SK-N-MC (cell line): ENCODE results near the gene ARHGEF37.

Experiments
- EZH2 ChIP-seq: fragments of 200-600 bp; sonication (generic); IDR thresholded peaks from one replicate; pipeline ENCODE4 v1.6.1; 2017; ENCODE audit warnings: antibody characterized with exemption
- FOXP2 ChIP-seq: optimal IDR thresholded peaks from 2 replicates; pipeline ENCODE3; 2011; ENCODE audit warnings: mild to moderate bottlenecking, moderate library complexity; ENCODE audit not compliant: insufficient read depth; ENCODE audit errors: extremely low read length, control extremely low read depth
- POLR2AphosphoS5 ChIP-seq: IDR thresholded peaks from 2 replicates; pipeline ENCODE4 v1.6.1; 2012; ENCODE audit warnings: mild to moderate bottlenecking, low read depth, low read length, borderline replicate concordance

DNA sequence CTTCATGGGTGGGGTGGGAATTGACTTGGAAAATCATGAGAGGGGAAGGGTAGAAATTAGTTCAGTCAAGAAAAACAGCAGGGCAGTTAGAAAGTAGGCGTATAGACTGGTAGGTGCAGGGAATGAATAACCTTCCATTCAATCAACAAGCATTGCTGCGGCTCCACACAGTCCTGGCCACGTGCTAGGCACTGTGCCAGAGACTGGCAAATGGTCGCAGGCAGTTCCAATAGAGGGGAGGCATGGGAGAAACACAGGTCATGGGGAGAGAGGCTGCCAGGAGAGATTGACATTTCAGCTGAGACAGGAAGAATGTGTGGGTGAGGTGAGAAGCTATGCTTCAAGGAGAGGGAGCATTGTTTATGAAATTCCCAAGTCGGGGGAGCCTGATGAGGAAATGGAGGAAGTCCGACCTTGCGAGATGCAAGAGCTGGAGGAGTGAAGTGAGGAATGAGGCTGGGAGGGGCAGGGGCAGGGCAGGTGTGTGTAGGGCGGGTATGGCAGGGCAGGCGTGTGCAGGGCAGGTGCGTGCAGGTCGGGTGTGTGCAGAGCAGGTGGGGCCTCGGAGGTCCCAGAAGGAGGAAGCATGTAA is 94.4 kb downstream of the ARHGEF37 start:
- TF ChIP-seq EZH2 (no peak), FOXP2 (no peak), POLR2AphosphoS5 (no peak)
